ENCODE results near the gene GNRHR. TPM values are rescaled to one million over a fixed set of nuclear protein-coding genes. Genes with fewer than 3 reads are reported as not detected.
A peak's percentile ranks its signal among the peaks of the same experiment; 100 is the strongest.

GNRHR gene
- total and polyA plus RNA-seq, 2 experiments from 2014 or later = 0.10 TPM; not detected in 1

GRCh38 chr4:67776746-67777145, 22.6 kb upstream of the GNRHR start:
- no peaks in the 10 kb centered on the region for H3K36me3 Mint-ChIP-seq (ENCODE audit: low read depth)
- Histone ChIP-seq H3K27me3 (ENCODE audit: insufficient read depth) (no peaks in the 10 kb centered on the region), H4K20me1 (replicated peaks; ENCODE audit: insufficient read depth) (no peaks in the 10 kb centered on the region), H3K79me2 (replicated peaks; ENCODE audit: insufficient read depth) (no peaks in the 10 kb centered on the region), H3K36me3 (ENCODE audit: insufficient read depth) (no peaks in the 10 kb centered on the region), H3K4me1 (ENCODE audit: insufficient read depth) (no peaks in the 10 kb centered on the region), H3K9me2 (ENCODE audit: insufficient read depth) (no peaks in the 10 kb centered on the region), H2AFZ (no peak overlapping the region), H3K4me2 (no peak overlapping the region), H3F3A (replicated peaks; ENCODE audit: low read depth) (no peaks in the 10 kb centered on the region), H3K4me3 (no peak overlapping the region), H3K27ac (ENCODE audit: low read depth) (no peak overlapping the region)
- no peak overlapping the region for H3K4me3 Mint-ChIP-seq
- no peaks in the 10 kb centered on the region for H3K27me3 Mint-ChIP-seq (ENCODE audit: insufficient read depth, low read depth, poor library complexity)
- TF ChIP-seq CTCF (conservative IDR thresholded peaks at IDR 0.05; ENCODE audit: low read depth in 2 of 2) = no peak
- no peak for TF ChIP-seq ZNF331 (CRISPR knock-in tag; IDR thresholded peaks at IDR 0.05; ENCODE audit: low read depth)
- TF ChIP-seq POLR2AphosphoS5 (IDR thresholded peaks at IDR 0.05; ENCODE audit: low read depth) = no peak
- TF ChIP-seq NANOG (IDR thresholded peaks at IDR 0.05; ENCODE audit: borderline replicate concordance) = no peak
- no peak for TF ChIP-seq ZNF462 (CRISPR knock-in tag; IDR thresholded peaks at IDR 0.05)
- no peak for TF ChIP-seq CREB1 (CRISPR knock-in tag; IDR thresholded peaks at IDR 0.05; ENCODE audit: low read depth)
- TF ChIP-seq EZH2phosphoT487 (IDR thresholded peaks at IDR 0.05; ENCODE audit: unreplicated experiment) = no peak
- no peak for TF ChIP-seq STAT1 (IDR thresholded peaks at IDR 0.05; ENCODE audit: unreplicated experiment)
- no peak for TF ChIP-seq ZNF114 (CRISPR knock-in tag; IDR thresholded peaks at IDR 0.05)
- TF ChIP-seq EZH2 (IDR thresholded peaks at IDR 0.05; ENCODE audit: low read depth, unreplicated experiment) = no peak
- no peak for TF ChIP-seq REST (IDR thresholded peaks at IDR 0.05; ENCODE audit: unreplicated experiment)
- TF ChIP-seq JUNB (IDR thresholded peaks at IDR 0.05; ENCODE audit: unreplicated experiment) = no peak
- TF ChIP-seq ETS1 (IDR thresholded peaks at IDR 0.05) = no peak
- H3K27ac Mint-ChIP-seq = no peak overlapping the region
- ATAC-seq = peak; percentile 78
- peaks cover 6% of the 10 kb centered on the region; the same call in 2 of the 3 replicates for H3K4me1 Mint-ChIP-seq
- DNase-seq (ENCODE audit: low spot score) = peak; percentile 35
- no peaks in the 10 kb centered on the region for H3K9me3 Mint-ChIP-seq

Data from GM23338 (cell line).